Activated gamma-delta T cell treated with Interleukin-2 at 50 U/mL for 16 hours (primary cell): ENCODE data around the gene TFDP1.

Experiments
- DNase-seq: peaks from one replicate; pipeline ENCODE4 v3.0.0-alpha.2; 2020

TFDP1 gene

GRCh38 chr13:113601166-113602070 is 16.9 kb downstream of the TFDP1 start:
- no peak for DNase-seq

GRCh38 chr13:113602291-113602988 is 17.9 kb downstream of the TFDP1 start:
- no peak for DNase-seq

GRCh38 chr13:113603116-113603710 is 18.7 kb downstream of the TFDP1 start:
- no peak for DNase-seq

- no peak for DNase-seq
Measured at GRCh38 chr13:113604186-113604585, 19.6 kb downstream of the TFDP1 start.

GRCh38 chr13:113605461-113605860 is 20.9 kb downstream of the TFDP1 start:
- DNase-seq: no peak

- DNase-seq: no peak
Measured at GRCh38 chr13:113605866-113606438, 21.4 kb downstream of the TFDP1 start.

GRCh38 chr13:113607056-113607888 is 22.7 kb downstream of the TFDP1 start:
- DNase-seq: no peak

GRCh38 chr13:113607889-113608635 is 23.5 kb downstream of the TFDP1 start:
- DNase-seq: no peak

- DNase-seq: no peak
Measured at GRCh38 chr13:113608967-113609533, 24.5 kb downstream of the TFDP1 start.

- DNase-seq: no peak
Measured at GRCh38 chr13:113609616-113610015, 25.1 kb downstream of the TFDP1 start.

- no peak for DNase-seq
Measured at GRCh38 chr13:113610266-113610665, 25.7 kb downstream of the TFDP1 start.

GRCh38 chr13:113611996-113612395 is 27.4 kb downstream of the TFDP1 start:
- DNase-seq: no peak

- DNase-seq: no peak
Measured at GRCh38 chr13:113612607-113613006, 28.1 kb downstream of the TFDP1 start.

- DNase-seq: no peak
Measured at GRCh38 chr13:113613789-113614379, 29.3 kb downstream of the TFDP1 start.

- DNase-seq: no peak
Measured at GRCh38 chr13:113616281-113616906, 31.8 kb downstream of the TFDP1 start.

- no peak for DNase-seq
Measured at GRCh38 chr13:113616991-113617749, 32.6 kb downstream of the TFDP1 start.

GRCh38 chr13:113617961-113618360 is 33.4 kb downstream of the TFDP1 start:
- DNase-seq: no peak

GRCh38 chr13:113618455-113618854 is 33.9 kb downstream of the TFDP1 start:
- DNase-seq: no peak

GRCh38 chr13:113620036-113620796 is 35.7 kb downstream of the TFDP1 start:
- DNase-seq: no peak
